OCI-LY3 (cell line): ENCODE data around the gene TRIP11.

Experiments used
- H2AFZ ChIP-seq: fragments of 200-600, 300-600 bp; shearing (Covaris generic); 2 replicates; pipeline ENCODE4 v1.6.0; 2014; ENCODE audit warnings: antibody characterized with exemption, low read depth, low read length
- H3K27ac ChIP-seq: fragments of 200-600, 300-600 bp; sonication (generic); 2 replicates; pipeline ENCODE4 v1.5.1; 2014; ENCODE audit warnings: mild to moderate bottlenecking, low read length, moderate library complexity, mixed read lengths
- H3K27me3 ChIP-seq: fragments of 200-600, 300-600 bp; sonication (generic); 2 replicates; pipeline ENCODE4 v1.6.1; 2014; ENCODE audit warnings: low read depth, low read length, mixed read lengths
- H3K36me3 ChIP-seq: fragments of 200-600, 300-600 bp; sonication (generic); replicated peaks from 2 replicates; pipeline ENCODE3; 2014; ENCODE audit warnings: low read depth, low read length, mixed read lengths
- H3K4me1 ChIP-seq: fragments of 300-600, 200-600 bp; sonication (generic); 2 replicates; pipeline ENCODE4 v1.6.1; 2014; ENCODE audit warnings: low read length, mixed read lengths
- H3K4me2 ChIP-seq: fragments of 200-600, 300-600 bp; sonication (generic); 2 replicates; pipeline ENCODE4 v1.6.1; 2014; ENCODE audit warnings: low read length, mixed read lengths
- H3K4me3 ChIP-seq: fragments of 300-600, 200-600 bp; sonication (generic); 2 replicates; pipeline ENCODE4 v1.5.1; 2014; ENCODE audit warnings: antibody characterized with exemption, mild to moderate bottlenecking, low read length, moderate library complexity
- H3K79me2 ChIP-seq: fragments of 300-600, 200-600 bp; shearing (Covaris generic); 2 replicates; pipeline ENCODE4 v1.6.1; 2014; ENCODE audit warnings: mild to moderate bottlenecking, low read length, mixed read lengths
- H3K9ac ChIP-seq: fragments of 300-600, 200-600 bp; shearing (Covaris generic); 2 replicates; pipeline ENCODE4 v1.6.0; 2014; ENCODE audit warnings: mild to moderate bottlenecking, low read length, moderate library complexity
- H3K9me3 ChIP-seq: fragments of 200-600, 300-600 bp; shearing (Covaris generic); 2 replicates; pipeline ENCODE4 v1.6.1; 2014; ENCODE audit warnings: low read length, mixed read lengths; ENCODE audit not compliant: insufficient read depth
- H4K20me1 ChIP-seq: fragments of 200-600, 300-600 bp; sonication (generic); 2 replicates; pipeline ENCODE4 v1.6.1; 2016; ENCODE audit warnings: low read length, mixed read lengths; ENCODE audit not compliant: insufficient read depth
- CTCF ChIP-seq: fragments of 200-600, 300-600 bp; sonication (generic); IDR thresholded peaks from 2 replicates; pipeline ENCODE4 v1.5.1; 2014; ENCODE audit warnings: antibody characterized with exemption, low read length, low read depth
- EZH2phosphoT487 ChIP-seq: fragments of 200-600 bp; shearing (Covaris generic); IDR thresholded peaks from 2 replicates; pipeline ENCODE4 v1.6.1; 2018; ENCODE audit warnings: antibody characterized with exemption, mixed run types, low read depth

TRIP11 gene

GRCh38 chr14:91997492-91997891, 42.4 kb downstream of the TRIP11 start:
- Histone ChIP-seq H3K36me3 (peaks cover 11% of the 10 kb centered on the region), H3K4me3 (no peak overlapping the region), H4K20me1 (no peaks in the 10 kb centered on the region), H3K27me3 (no peaks in the 10 kb centered on the region), H3K4me1 (peaks cover 12% of the 10 kb centered on the region), H3K9ac (no peak overlapping the region), H3K9me3 (no peaks in the 10 kb centered on the region), H3K79me2 (no peaks in the 10 kb centered on the region), H3K4me2 (no peak overlapping the region), H2AFZ (no peak overlapping the region), H3K27ac (no peak overlapping the region)
- TF ChIP-seq CTCF (no peak), EZH2phosphoT487 (no peak)

GRCh38 chr14:91996948-91997371, 42.9 kb downstream of the TRIP11 start:
- Histone ChIP-seq H3K9ac (no peak overlapping the region), H3K4me1 (peaks cover 12% of the 10 kb centered on the region), H3K4me2 (no peak overlapping the region), H3K9me3 (no peaks in the 10 kb centered on the region), H3K27ac (no peak overlapping the region), H2AFZ (no peak overlapping the region), H3K4me3 (no peak overlapping the region), H3K36me3 (peaks cover 14% of the 10 kb centered on the region), H4K20me1 (no peaks in the 10 kb centered on the region), H3K27me3 (no peaks in the 10 kb centered on the region), H3K79me2 (no peaks in the 10 kb centered on the region)
- TF ChIP-seq EZH2phosphoT487 (no peak), CTCF (peak; percentile 74)

- no peak for TF ChIP-seq EZH2phosphoT487
- TF ChIP-seq CTCF: no peak
- Histone ChIP-seq H3K4me1 (no peaks in the 10 kb centered on the region), H3K9me3 (no peaks in the 10 kb centered on the region), H2AFZ (no peak overlapping the region), H3K4me3 (no peak overlapping the region), H3K36me3 (peaks cover 61% of the 10 kb centered on the region), H4K20me1 (no peaks in the 10 kb centered on the region), H3K79me2 (no peaks in the 10 kb centered on the region), H3K27me3 (no peaks in the 10 kb centered on the region), H3K27ac (no peak overlapping the region), H3K4me2 (no peak overlapping the region), H3K9ac (no peak overlapping the region)
Measured at GRCh38 chr14:91987192-91987591, 52.7 kb downstream of the TRIP11 start.

- Histone ChIP-seq H3K4me2 (no peak overlapping the region), H2AFZ (no peak overlapping the region), H3K79me2 (peaks cover 6% of the 10 kb centered on the region), H3K4me3 (no peak overlapping the region), H3K27me3 (no peaks in the 10 kb centered on the region), H3K9ac (no peak overlapping the region), H3K4me1 (peaks cover 10% of the 10 kb centered on the region), H3K36me3 (peaks cover 55% of the 10 kb centered on the region), H4K20me1 (no peaks in the 10 kb centered on the region), H3K27ac (no peak overlapping the region), H3K9me3 (no peaks in the 10 kb centered on the region)
- TF ChIP-seq EZH2phosphoT487 (no peak), CTCF (no peak)
Measured at GRCh38 chr14:91985521-91986255, 54.2 kb downstream of the TRIP11 start.
